WTC11 (cell line): ENCODE measurements around the gene DCHS2. TPM values are rescaled to one million over a fixed set of nuclear protein-coding genes. Genes with fewer than 3 reads are reported as not detected.

Source experiments
- ATAC-seq: fragments of 200-7000 bp; cut with Tn5 transposase; 2 replicates; pipeline ENCODE4 v1.10.0; 2021; ENCODE audit warnings: mild to moderate bottlenecking, moderate library complexity
- CTCF ChIA-PET: fragments of 300-600 bp; sonication (Branson Sonifier 250); formaldehyde crosslinking; loops from one replicate; lab custom pipeline; 2021; ENCODE audit warnings: antibody characterized with exemption; lab: Charles Lee
- POLR2A ChIA-PET: fragments of 350-600 bp; sonication (Branson Sonifier 250); formaldehyde crosslinking; loops from one replicate; lab custom pipeline; 2021; ENCODE audit warnings: antibody characterized with exemption; lab: Charles Lee
- DNase-seq: peaks from one replicate; pipeline ENCODE4 v3.0.0; 2021; ENCODE audit warnings: low spot score
- H3K27ac Mint-ChIP-seq: 2 replicates; pipeline ENCODE4 v1.8.0; 2021; ENCODE audit warnings: mixed read lengths
- H3K27me3 Mint-ChIP-seq: 2 replicates; pipeline ENCODE4 v1.8.0; 2021; ENCODE audit warnings: low read depth, mild to moderate bottlenecking, moderate library complexity, mixed read lengths
- H3K36me3 Mint-ChIP-seq: 2 replicates; pipeline ENCODE4 v1.8.0; 2021; ENCODE audit warnings: mixed read lengths
- H3K4me1 Mint-ChIP-seq: 2 replicates; pipeline ENCODE4 v1.8.0; 2022; ENCODE audit warnings: mixed read lengths
- H3K4me3 Mint-ChIP-seq: 2 replicates; pipeline ENCODE4 v1.8.0; 2021; ENCODE audit warnings: mild to moderate bottlenecking, moderate library complexity, mixed read lengths
- H3K9me3 Mint-ChIP-seq: 2 replicates; pipeline ENCODE4 v1.8.0; 2021; ENCODE audit warnings: mixed read lengths
- CBFB ChIP-seq: sonication (generic); formaldehyde crosslinking; IDR thresholded peaks from 2 replicates; pipeline ENCODE4 v1.8.1; 2022; ENCODE audit warnings: mild to moderate bottlenecking, low read depth, missing genetic modification reagents
- CREM ChIP-seq: sonication (generic); formaldehyde crosslinking; IDR thresholded peaks from 2 replicates; pipeline ENCODE4 v1.8.1; 2022; ENCODE audit warnings: mild to moderate bottlenecking, missing genetic modification reagents, moderate library complexity
- ELF4 ChIP-seq: sonication (generic); formaldehyde crosslinking; IDR thresholded peaks from 2 replicates; pipeline ENCODE4 v1.8.1; 2022; ENCODE audit warnings: low read depth, mild to moderate bottlenecking, moderate library complexity, missing genetic modification reagents
- HMGA2 ChIP-seq: fragments of 250-450 bp; sonication (Bioruptor Pico); IDR thresholded peaks from 2 replicates; pipeline ENCODE4 v1.4.0; 2021; ENCODE audit warnings: mild to moderate bottlenecking, moderate library complexity
- IRF2 ChIP-seq: sonication (generic); formaldehyde crosslinking; IDR thresholded peaks from 2 replicates; pipeline ENCODE4 v1.8.0; 2022; ENCODE audit warnings: low read depth, missing genetic modification reagents, borderline replicate concordance
- TEAD1 ChIP-seq: sonication (generic); formaldehyde crosslinking; IDR thresholded peaks from 2 replicates; pipeline ENCODE4 v1.8.0; 2022; ENCODE audit warnings: mild to moderate bottlenecking, missing genetic modification reagents
- TEAD4 ChIP-seq: sonication (generic); formaldehyde crosslinking; IDR thresholded peaks from 2 replicates; pipeline ENCODE4 v1.8.0; 2022; ENCODE audit warnings: mild to moderate bottlenecking, missing genetic modification reagents
- ZNF317 ChIP-seq: sonication (generic); formaldehyde crosslinking; IDR thresholded peaks from 2 replicates; pipeline ENCODE4 v1.8.1; 2023; ENCODE audit warnings: low read depth, mild to moderate bottlenecking, moderate library complexity, missing genetic modification reagents, borderline replicate concordance
- ZNF416 ChIP-seq: fragments of 250-450 bp; sonication (Bioruptor Pico); IDR thresholded peaks from 2 replicates; pipeline ENCODE4 v1.9.0; 2021; ENCODE audit warnings: mild to moderate bottlenecking, inconsistent platforms
- total RNA-seq: library from RNA; stranded (reverse); gene quantifications from 3 replicates; pipeline ENCODE4 v1.2.3, GENCODE V29; 2021
- TF ChIP-seq, protein P1 (sequence below): sonication (generic); formaldehyde crosslinking; IDR thresholded peaks from 2 replicates; pipeline ENCODE4 v1.8.0; 2022; ENCODE audit warnings: missing genetic modification reagents
- TF ChIP-seq, protein P2 (sequence below): sonication (generic); formaldehyde crosslinking; IDR thresholded peaks from 2 replicates; pipeline ENCODE4 v1.8.1; 2023; ENCODE audit warnings: mild to moderate bottlenecking, missing genetic modification reagents
- TF ChIP-seq, protein P3 (sequence below): sonication (generic); formaldehyde crosslinking; IDR thresholded peaks from 2 replicates; pipeline ENCODE4 v1.8.1; 2022; ENCODE audit warnings: low read depth, mild to moderate bottlenecking, moderate library complexity, missing genetic modification reagents, borderline replicate concordance
- TF ChIP-seq, protein P4 (sequence below): sonication (generic); formaldehyde crosslinking; IDR thresholded peaks from 2 replicates; pipeline ENCODE4 v1.8.1; 2023; ENCODE audit warnings: mild to moderate bottlenecking, missing genetic modification reagents, moderate library complexity
- TF ChIP-seq, protein P5 (sequence below): fragments of 200-600 bp; IDR thresholded peaks from 2 replicates; pipeline ENCODE4 v1.8.0; 2022; ENCODE audit warnings: antibody characterized with exemption
- TF ChIP-seq, protein P6 (sequence below): sonication (generic); formaldehyde crosslinking; IDR thresholded peaks from 2 replicates; pipeline ENCODE4 v1.8.1; 2023; ENCODE audit warnings: mild to moderate bottlenecking, moderate library complexity, missing genetic modification reagents
- TF ChIP-seq, protein P7 (sequence below): fragments of 250-450 bp; sonication (Bioruptor Pico); IDR thresholded peaks from 2 replicates; pipeline ENCODE4 v1.8.0; 2021; ENCODE audit warnings: mild to moderate bottlenecking
- TF ChIP-seq, protein P8 (sequence below): fragments of 250-450 bp; sonication (Bioruptor Pico); IDR thresholded peaks from 2 replicates; pipeline ENCODE4 v1.9.0; 2021; ENCODE audit warnings: mild to moderate bottlenecking

DCHS2 gene
- total RNA-seq, 1 experiment from 2014 or later, result 1.3 TPM

DNA sequence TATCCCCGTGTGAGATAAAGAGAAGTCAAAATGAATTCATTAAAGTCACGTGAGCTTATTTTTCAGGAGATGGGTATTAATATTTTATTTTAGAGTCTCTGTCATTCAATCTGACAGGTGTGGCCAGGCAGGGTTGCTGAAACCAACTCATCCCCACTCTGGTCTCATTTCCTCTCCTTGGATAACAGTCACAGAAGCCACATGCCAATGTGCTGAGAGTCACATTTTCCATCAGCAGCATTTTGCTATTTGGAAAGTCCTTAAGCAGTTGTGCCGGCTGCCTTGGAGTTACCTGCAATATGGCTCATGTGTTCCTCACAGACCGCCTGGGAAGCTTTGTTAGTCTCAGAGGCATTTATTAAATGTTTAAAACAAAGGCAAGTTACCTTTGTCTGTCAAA is 302.3 kb downstream of the DCHS2 start:
- Mint-ChIP-seq H3K27me3 (no peaks in the 10 kb centered on the region; the same call in 1 of the 2 replicates), H3K9me3 (peaks cover 7% of the 10 kb centered on the region), H3K36me3 (no peaks in the 10 kb centered on the region), H3K27ac (no peak overlapping the region)
- no peak for ATAC-seq
- POLR2A ChIA-PET, result no interaction called here
- no peak for DNase-seq
- TF ChIP-seq, protein P1, sequence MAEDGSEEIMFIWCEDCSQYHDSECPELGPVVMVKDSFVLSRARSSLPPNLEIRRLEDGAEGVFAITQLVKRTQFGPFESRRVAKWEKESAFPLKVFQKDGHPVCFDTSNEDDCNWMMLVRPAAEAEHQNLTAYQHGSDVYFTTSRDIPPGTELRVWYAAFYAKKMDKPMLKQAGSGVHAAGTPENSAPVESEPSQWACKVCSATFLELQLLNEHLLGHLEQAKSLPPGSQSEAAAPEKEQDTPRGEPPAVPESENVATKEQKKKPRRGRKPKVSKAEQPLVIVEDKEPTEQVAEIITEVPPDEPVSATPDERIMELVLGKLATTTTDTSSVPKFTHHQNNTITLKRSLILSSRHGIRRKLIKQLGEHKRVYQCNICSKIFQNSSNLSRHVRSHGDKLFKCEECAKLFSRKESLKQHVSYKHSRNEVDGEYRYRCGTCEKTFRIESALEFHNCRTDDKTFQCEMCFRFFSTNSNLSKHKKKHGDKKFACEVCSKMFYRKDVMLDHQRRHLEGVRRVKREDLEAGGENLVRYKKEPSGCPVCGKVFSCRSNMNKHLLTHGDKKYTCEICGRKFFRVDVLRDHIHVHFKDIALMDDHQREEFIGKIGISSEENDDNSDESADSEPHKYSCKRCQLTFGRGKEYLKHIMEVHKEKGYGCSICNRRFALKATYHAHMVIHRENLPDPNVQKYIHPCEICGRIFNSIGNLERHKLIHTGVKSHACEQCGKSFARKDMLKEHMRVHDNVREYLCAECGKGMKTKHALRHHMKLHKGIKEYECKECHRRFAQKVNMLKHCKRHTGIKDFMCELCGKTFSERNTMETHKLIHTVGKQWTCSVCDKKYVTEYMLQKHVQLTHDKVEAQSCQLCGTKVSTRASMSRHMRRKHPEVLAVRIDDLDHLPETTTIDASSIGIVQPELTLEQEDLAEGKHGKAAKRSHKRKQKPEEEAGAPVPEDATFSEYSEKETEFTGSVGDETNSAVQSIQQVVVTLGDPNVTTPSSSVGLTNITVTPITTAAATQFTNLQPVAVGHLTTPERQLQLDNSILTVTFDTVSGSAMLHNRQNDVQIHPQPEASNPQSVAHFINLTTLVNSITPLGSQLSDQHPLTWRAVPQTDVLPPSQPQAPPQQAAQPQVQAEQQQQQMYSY (CRISPR knock-in tag), result no peak
- no peak for TF ChIP-seq CREM (CRISPR knock-in tag)
- TF ChIP-seq, protein P2, sequence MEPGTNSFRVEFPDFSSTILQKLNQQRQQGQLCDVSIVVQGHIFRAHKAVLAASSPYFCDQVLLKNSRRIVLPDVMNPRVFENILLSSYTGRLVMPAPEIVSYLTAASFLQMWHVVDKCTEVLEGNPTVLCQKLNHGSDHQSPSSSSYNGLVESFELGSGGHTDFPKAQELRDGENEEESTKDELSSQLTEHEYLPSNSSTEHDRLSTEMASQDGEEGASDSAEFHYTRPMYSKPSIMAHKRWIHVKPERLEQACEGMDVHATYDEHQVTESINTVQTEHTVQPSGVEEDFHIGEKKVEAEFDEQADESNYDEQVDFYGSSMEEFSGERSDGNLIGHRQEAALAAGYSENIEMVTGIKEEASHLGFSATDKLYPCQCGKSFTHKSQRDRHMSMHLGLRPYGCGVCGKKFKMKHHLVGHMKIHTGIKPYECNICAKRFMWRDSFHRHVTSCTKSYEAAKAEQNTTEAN (CRISPR knock-in tag), result no peak
- TF ChIP-seq HMGA2 (CRISPR knock-in tag), result no peak
- TF ChIP-seq, protein P3, sequence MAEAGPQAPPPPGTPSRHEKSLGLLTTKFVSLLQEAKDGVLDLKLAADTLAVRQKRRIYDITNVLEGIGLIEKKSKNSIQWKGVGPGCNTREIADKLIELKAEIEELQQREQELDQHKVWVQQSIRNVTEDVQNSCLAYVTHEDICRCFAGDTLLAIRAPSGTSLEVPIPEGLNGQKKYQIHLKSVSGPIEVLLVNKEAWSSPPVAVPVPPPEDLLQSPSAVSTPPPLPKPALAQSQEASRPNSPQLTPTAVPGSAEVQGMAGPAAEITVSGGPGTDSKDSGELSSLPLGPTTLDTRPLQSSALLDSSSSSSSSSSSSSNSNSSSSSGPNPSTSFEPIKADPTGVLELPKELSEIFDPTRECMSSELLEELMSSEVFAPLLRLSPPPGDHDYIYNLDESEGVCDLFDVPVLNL (CRISPR knock-in tag), result no peak
- TF ChIP-seq, all 79 proteins: peak for 0
- Mint-ChIP-seq H3K4me1 (peaks cover 7% of the 10 kb centered on the region), H3K4me3 (no peak overlapping the region)
- CTCF ChIA-PET, result no interaction called here

DNA sequence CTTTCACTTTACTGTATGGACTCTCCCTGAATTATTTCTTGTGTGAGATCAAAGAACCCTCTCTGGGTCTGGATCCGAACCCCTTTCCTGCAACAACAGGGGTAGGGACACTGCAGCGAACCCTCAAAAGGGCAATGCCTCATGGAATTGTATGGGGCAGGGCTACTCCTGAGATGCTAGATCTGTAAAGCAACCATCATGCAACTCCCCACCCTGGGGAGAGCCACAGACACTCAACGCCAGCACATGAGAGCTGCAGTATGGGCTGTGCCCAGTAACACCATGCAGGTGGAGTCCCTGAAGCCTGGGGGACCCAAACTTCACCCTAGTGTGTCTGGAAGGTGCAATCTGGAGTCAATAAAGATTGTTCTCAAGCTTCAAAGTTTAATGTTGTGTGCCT is 304.7 kb downstream of the DCHS2 start:
- Mint-ChIP-seq H3K36me3 (0 out of 2 replicates have a peak, but pooled peaks cover 3% of the 10 kb centered on the region), H3K9me3 (no peaks in the 10 kb centered on the region), H3K4me1 (peaks cover 26% of the 10 kb centered on the region), H3K4me3 (no peak overlapping the region), H3K27ac (no peak overlapping the region), H3K27me3 (no peaks in the 10 kb centered on the region; the same call in 1 of the 2 replicates)
- DNase-seq (no peak), ATAC-seq (no peak)
- POLR2A ChIA-PET, result no interaction called here
- CTCF ChIA-PET, result no interaction called here
- TF ChIP-seq, protein P4, sequence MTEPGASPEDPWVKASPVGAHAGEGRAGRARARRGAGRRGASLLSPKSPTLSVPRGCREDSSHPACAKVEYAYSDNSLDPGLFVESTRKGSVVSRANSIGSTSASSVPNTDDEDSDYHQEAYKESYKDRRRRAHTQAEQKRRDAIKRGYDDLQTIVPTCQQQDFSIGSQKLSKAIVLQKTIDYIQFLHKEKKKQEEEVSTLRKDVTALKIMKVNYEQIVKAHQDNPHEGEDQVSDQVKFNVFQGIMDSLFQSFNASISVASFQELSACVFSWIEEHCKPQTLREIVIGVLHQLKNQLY, result no peak
- TF ChIP-seq CREM (CRISPR knock-in tag), result no peak
- no peak for TF ChIP-seq ELF4
- TF ChIP-seq, protein P5, sequence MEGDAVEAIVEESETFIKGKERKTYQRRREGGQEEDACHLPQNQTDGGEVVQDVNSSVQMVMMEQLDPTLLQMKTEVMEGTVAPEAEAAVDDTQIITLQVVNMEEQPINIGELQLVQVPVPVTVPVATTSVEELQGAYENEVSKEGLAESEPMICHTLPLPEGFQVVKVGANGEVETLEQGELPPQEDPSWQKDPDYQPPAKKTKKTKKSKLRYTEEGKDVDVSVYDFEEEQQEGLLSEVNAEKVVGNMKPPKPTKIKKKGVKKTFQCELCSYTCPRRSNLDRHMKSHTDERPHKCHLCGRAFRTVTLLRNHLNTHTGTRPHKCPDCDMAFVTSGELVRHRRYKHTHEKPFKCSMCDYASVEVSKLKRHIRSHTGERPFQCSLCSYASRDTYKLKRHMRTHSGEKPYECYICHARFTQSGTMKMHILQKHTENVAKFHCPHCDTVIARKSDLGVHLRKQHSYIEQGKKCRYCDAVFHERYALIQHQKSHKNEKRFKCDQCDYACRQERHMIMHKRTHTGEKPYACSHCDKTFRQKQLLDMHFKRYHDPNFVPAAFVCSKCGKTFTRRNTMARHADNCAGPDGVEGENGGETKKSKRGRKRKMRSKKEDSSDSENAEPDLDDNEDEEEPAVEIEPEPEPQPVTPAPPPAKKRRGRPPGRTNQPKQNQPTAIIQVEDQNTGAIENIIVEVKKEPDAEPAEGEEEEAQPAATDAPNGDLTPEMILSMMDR, result no peak
- no peak for TF ChIP-seq ZNF317 (CRISPR knock-in tag)
- TF ChIP-seq CBFB (CRISPR knock-in tag), result no peak
- TF ChIP-seq, protein P6, sequence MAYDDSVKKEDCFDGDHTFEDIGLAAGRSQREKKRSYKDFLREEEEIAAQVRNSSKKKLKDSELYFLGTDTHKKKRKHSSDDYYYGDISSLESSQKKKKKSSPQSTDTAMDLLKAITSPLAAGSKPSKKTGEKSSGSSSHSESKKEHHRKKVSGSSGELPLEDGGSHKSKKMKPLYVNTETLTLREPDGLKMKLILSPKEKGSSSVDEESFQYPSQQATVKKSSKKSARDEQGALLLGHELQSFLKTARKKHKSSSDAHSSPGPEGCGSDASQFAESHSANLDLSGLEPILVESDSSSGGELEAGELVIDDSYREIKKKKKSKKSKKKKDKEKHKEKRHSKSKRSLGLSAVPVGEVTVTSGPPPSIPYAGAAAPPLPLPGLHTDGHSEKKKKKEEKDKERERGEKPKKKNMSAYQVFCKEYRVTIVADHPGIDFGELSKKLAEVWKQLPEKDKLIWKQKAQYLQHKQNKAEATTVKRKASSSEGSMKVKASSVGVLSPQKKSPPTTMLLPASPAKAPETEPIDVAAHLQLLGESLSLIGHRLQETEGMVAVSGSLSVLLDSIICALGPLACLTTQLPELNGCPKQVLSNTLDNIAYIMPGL (CRISPR knock-in tag), result no peak
- TF ChIP-seq, protein P7, sequence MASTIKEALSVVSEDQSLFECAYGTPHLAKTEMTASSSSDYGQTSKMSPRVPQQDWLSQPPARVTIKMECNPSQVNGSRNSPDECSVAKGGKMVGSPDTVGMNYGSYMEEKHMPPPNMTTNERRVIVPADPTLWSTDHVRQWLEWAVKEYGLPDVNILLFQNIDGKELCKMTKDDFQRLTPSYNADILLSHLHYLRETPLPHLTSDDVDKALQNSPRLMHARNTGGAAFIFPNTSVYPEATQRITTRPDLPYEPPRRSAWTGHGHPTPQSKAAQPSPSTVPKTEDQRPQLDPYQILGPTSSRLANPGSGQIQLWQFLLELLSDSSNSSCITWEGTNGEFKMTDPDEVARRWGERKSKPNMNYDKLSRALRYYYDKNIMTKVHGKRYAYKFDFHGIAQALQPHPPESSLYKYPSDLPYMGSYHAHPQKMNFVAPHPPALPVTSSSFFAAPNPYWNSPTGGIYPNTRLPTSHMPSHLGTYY (CRISPR knock-in tag), result no peak
- TF ChIP-seq IRF2 (CRISPR knock-in tag), result no peak
- TF ChIP-seq, protein P8, sequence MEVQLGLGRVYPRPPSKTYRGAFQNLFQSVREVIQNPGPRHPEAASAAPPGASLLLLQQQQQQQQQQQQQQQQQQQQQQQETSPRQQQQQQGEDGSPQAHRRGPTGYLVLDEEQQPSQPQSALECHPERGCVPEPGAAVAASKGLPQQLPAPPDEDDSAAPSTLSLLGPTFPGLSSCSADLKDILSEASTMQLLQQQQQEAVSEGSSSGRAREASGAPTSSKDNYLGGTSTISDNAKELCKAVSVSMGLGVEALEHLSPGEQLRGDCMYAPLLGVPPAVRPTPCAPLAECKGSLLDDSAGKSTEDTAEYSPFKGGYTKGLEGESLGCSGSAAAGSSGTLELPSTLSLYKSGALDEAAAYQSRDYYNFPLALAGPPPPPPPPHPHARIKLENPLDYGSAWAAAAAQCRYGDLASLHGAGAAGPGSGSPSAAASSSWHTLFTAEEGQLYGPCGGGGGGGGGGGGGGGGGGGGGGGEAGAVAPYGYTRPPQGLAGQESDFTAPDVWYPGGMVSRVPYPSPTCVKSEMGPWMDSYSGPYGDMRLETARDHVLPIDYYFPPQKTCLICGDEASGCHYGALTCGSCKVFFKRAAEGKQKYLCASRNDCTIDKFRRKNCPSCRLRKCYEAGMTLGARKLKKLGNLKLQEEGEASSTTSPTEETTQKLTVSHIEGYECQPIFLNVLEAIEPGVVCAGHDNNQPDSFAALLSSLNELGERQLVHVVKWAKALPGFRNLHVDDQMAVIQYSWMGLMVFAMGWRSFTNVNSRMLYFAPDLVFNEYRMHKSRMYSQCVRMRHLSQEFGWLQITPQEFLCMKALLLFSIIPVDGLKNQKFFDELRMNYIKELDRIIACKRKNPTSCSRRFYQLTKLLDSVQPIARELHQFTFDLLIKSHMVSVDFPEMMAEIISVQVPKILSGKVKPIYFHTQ (CRISPR knock-in tag), result no peak
- no peak for TF ChIP-seq TEAD4
- TF ChIP-seq TEAD1 (CRISPR knock-in tag), result no peak
- no peak for TF ChIP-seq ZNF416 (CRISPR knock-in tag)
